Erythroblast (primary cell): Measurements from ENCODE around the gene SLC13A3.

ENCODE experiments used
- GATA1 ChIP-seq: IDR thresholded peaks from 2 replicates; pipeline ENCODE4 v1.6.1; 2011; ENCODE audit warnings: low read depth, mild to moderate bottlenecking, control low read depth, low read length, moderate library complexity
- POLR2A ChIP-seq: IDR thresholded peaks from 2 replicates; pipeline ENCODE4 v1.6.1; 2011; ENCODE audit warnings: mild to moderate bottlenecking, low read length

DNA sequence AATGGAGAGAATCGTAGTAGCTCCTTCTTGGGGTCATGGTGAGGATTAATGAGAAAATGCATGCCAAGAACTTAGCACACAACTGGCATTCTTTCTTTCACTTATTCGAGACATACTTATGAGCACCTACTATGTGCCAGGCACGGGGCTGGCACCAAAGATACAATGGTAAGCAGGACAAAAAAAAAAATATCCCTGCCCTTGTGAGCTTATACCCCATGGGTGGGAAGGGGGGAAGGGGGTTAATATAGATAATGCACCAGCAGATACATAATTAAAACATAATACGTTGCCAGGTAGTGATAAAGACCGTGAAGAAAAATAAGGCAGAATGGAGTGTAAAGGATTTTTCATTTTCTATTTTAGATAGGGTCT lies 8.3 kb downstream of the SLC13A3 start:
- no peak for TF ChIP-seq POLR2A
- no peak for TF ChIP-seq GATA1
